Dendritic cell treated with granulocyte-macrophage colony-stimulating factor and Interleukin-4, amounts not matched to agents 40 ng/mL and 50 ng/mL, for 4 days (primary cell): ENCODE measurements around the gene KCNQ4.

Source experiments
- H3K27ac Mint-ChIP-seq: one replicate; pipeline ENCODE4 v1.8.0; 2022; ENCODE audit warnings: mild to moderate bottlenecking, mixed read lengths
- H3K27me3 Mint-ChIP-seq: one replicate; pipeline ENCODE4 v1.8.0; 2022; ENCODE audit warnings: mild to moderate bottlenecking, mixed read lengths
- H3K36me3 Mint-ChIP-seq: one replicate; pipeline ENCODE4 v1.8.0; 2022; ENCODE audit warnings: low read depth, mixed read lengths
- H3K4me1 Mint-ChIP-seq: one replicate; pipeline ENCODE4 v1.8.0; 2022; ENCODE audit warnings: low read depth, mixed read lengths
- H3K4me3 Mint-ChIP-seq: one replicate; pipeline ENCODE4 v1.8.0; 2022; ENCODE audit warnings: mild to moderate bottlenecking, moderate library complexity, mixed read lengths
- H3K9me3 Mint-ChIP-seq: one replicate; pipeline ENCODE4 v1.8.0; 2022; ENCODE audit warnings: mixed read lengths
- intact Hi-C: fragments of 100-400 bp; cut with micrococcal nuclease; formaldehyde crosslinking; loops from one replicate; pipeline ENCODE4 v1.15.0; 2022

Gene KCNQ4

DNA sequence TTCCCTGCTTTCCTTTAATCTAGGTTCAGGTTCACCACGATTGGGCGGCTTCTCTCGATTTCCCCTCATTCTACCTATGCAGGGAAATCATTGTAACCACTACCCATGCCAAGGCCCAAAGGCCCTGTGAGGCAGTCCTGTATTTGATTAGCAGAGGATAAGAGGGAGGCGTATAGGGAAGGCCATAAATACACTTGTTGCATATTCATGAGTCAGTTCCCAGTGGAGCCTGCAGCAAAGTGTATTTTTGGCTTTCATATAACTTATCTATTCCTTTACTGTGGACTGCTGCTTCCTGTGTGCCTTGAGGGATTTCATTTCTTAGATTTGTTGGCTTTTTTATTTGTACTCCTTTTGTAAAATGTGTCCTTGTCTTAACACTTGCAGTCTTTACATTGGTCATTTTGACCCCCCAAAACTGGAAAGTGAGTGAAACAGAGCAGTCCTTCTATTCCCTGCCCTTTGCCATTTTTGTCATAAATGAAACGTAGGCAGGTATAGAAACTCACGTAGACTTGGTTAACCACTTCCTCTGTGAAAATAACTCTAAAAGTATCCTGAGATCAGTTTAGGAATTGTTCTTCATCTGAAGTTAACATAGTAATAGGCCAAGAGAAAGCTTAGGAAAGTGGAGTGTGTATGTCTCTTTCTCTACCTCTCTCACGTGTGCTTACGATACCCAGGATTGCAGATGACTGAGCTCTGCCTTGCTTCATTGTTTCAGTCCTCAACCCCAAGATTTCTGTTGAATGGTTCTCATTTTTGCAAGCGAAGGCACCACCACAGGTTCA, 19.6 kb upstream of the KCNQ4 start:
- H3K4me3 Mint-ChIP-seq = no peak overlapping the region
- no peaks in the 10 kb centered on the region for H3K9me3 Mint-ChIP-seq
- peaks cover 98% of the 10 kb centered on the region for H3K36me3 Mint-ChIP-seq
- intact Hi-C loops = no loop called here
- peaks cover 8% of the 10 kb centered on the region for H3K4me1 Mint-ChIP-seq
- H3K27ac Mint-ChIP-seq = no peak overlapping the region
- H3K27me3 Mint-ChIP-seq = no peaks in the 10 kb centered on the region

DNA sequence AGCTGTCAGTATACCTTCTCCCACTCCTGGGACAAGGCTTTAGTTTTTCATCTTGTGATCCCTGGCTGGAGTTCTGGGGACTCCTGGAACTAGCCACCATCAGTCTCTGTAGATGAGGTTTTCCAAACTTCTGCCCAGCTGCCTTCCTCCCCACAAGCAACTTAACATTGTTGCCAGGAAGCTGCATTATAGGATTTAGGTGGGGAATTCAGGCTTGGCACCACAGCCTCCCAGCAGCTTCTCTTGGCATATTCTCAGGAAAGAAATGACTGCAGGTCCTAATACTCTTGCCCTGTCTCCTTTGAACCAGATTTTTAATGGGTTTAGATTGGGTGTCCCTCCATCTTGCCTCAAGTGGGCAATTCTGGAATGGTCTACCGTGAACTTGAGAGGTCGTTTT, 18.6 kb upstream of the KCNQ4 start:
- intact Hi-C loops = no loop called here
- peaks cover 98% of the 10 kb centered on the region for H3K36me3 Mint-ChIP-seq
- peaks cover 8% of the 10 kb centered on the region for H3K4me1 Mint-ChIP-seq

DNA sequence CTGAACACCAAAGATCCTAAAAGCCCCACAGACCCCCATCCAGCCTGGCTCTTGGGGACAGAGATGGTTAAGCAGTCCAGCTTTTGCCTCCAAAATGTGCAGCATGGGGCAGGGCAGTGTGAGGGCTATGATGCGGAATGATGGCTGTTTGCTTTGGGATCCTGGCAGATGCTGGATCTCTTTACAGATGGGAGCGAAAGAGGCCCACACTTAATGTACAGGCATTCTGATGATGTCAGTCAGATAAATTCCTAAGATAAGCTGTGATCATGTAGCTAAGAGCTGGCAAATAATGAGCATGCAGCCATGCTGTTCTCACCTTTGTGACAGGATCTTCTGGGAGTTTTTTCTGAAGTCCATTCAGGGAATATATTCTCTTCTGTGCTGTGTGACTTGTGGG, 17.6 kb upstream of the KCNQ4 start:
- Mint-ChIP-seq H3K27me3 (no peaks in the 10 kb centered on the region), H3K36me3 (peaks cover 98% of the 10 kb centered on the region), H3K4me3 (no peak overlapping the region), H3K4me1 (peaks cover 8% of the 10 kb centered on the region), H3K9me3 (no peaks in the 10 kb centered on the region), H3K27ac (no peak overlapping the region)
- intact Hi-C loops = no loop called here

More for the DNA sequence above, 18.6 kb upstream of the KCNQ4 start:
- Mint-ChIP-seq H3K27me3 (no peaks in the 10 kb centered on the region), H3K4me3 (no peak overlapping the region), H3K27ac (no peak overlapping the region), H3K9me3 (no peaks in the 10 kb centered on the region)

DNA sequence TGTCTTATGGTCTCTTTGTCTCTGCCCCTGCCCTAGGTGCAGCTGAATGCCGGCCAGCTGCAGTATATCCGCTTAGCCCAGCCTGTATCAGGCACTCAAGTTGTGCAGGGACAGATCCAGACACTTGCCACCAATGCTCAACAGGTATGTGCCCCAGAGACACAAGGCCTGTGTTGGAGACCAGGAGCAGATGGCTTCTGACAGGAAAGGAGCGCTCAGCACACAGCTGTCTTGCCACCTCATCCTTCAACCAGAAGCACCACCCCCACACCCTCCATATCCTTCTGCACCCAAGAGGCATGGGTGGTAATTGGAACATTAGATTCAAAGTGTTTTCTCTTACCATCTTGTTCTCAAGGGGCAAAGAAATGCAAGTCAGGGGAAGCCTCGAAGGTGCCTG, 17.0 kb upstream of the KCNQ4 start:
- intact Hi-C loops = no loop called here
- H3K27ac Mint-ChIP-seq = no peak overlapping the region

DNA sequence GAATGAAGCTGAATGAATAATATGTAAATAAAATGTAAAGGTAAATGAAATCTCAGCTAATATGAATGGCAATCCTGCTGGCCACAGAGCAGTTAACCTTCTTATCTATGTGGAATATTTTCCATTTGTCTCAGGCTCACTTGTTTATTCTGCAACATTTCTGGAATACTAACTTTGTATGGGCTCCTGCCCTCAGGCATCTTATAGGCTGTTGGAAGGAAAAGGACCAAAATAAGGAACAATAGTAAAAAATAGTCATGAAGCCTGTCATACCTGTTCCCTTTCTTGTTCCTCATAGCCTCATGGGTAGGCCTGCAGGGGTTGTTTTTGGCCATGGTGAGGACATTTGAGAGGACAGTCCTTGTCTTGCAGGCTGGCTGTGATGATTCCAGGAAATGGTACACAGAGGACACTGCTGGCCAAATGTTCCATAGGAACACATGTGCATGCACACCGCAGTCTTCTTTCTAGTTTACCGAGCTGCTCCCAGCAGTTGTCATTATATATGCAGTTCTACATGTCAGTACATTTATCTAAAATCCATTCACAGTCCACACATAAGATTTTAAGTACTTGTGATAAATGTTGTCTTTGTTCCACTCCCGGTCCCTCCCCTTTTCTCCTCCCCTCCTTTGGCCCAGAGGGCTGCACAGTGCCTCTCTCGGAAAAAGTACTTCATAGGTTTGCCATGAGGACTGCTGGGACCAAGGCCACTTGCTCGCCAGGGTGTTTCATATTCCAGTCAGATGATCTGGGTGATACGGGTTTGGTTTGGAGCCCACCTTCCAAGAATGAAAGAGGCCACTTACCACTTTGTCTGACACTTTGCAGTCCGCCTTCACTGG, 15.2 kb upstream of the KCNQ4 start:
- H3K27ac Mint-ChIP-seq = peak overlapping the region; percentile 15
- no peaks in the 10 kb centered on the region for H3K9me3 Mint-ChIP-seq
- no peaks in the 10 kb centered on the region for H3K27me3 Mint-ChIP-seq
- H3K4me1 Mint-ChIP-seq = peaks cover 8% of the 10 kb centered on the region
- intact Hi-C loops = no loop called here
- H3K4me3 Mint-ChIP-seq = no peak overlapping the region
- peaks cover 89% of the 10 kb centered on the region for H3K36me3 Mint-ChIP-seq

More for the DNA sequence above, 17.0 kb upstream of the KCNQ4 start:
- H3K9me3 Mint-ChIP-seq = no peaks in the 10 kb centered on the region
- H3K36me3 Mint-ChIP-seq = peaks cover 98% of the 10 kb centered on the region
- H3K4me3 Mint-ChIP-seq = no peak overlapping the region
- H3K4me1 Mint-ChIP-seq = peaks cover 8% of the 10 kb centered on the region
- no peaks in the 10 kb centered on the region for H3K27me3 Mint-ChIP-seq

DNA sequence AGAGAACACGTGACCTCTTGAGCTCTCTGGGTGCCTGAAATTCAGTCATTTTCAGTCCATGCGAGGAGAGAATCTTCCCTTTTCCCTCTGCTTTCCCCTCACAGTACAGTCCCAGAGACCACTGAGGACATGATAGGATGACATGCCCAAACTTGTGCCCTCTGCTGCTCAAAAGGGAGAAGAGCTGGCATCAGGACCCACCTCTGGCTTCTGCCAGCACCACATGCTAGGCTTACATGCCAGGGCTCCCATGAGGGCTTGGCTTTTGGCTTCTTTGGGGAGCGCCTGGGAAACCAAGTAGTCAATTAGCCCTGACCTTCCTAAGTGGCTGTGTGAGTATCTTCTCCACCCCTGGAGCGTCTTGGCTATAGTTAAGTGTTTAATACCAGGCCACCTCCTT, 13.8 kb upstream of the KCNQ4 start:
- peaks cover 8% of the 10 kb centered on the region for H3K4me1 Mint-ChIP-seq
- H3K9me3 Mint-ChIP-seq = no peaks in the 10 kb centered on the region
- H3K36me3 Mint-ChIP-seq = peaks cover 86% of the 10 kb centered on the region
- H3K27me3 Mint-ChIP-seq = no peaks in the 10 kb centered on the region
- H3K27ac Mint-ChIP-seq = no peak overlapping the region
- no peak overlapping the region for H3K4me3 Mint-ChIP-seq
- intact Hi-C loops = loop anchor here (10.0 kb wide), 2 partner anchors 155 to 185 kb away; no protein-coding TSS in a partner anchor

DNA sequence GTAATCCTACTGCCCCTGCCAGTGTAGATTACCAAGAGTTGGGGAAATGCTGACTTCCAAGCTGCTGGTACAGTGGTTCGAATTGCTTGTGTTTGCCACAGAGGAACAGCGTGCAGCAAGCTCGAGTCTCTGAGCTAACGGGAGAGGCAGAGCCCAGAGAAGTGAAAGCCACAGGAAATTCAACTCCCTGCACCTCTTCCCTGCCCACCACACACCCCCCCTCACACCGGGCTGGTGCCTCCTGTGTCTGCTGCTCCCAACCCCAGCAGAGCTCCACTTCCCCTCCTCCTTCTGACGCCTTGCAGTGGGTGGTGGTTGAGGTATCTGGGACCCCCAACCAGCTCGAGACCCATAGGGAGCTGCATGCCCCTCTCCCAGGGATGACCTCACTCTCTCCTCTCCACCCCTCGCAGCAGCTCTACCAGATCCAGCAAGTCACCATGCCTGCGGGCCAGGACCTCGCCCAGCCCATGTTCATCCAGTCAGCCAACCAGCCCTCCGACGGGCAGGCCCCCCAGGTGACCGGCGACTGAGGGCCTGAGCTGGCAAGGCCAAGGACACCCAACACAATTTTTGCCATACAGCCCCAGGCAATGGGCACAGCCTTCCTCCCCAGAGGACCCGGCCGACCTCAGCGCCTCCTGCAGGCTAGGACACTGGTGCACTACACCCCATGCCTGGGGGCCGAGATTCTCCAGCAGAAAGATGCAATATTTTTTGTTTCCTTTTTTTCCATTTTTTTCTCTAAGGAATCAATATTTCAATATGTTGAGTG, 13.1 kb upstream of the KCNQ4 start:
- Mint-ChIP-seq H3K27me3 (no peaks in the 10 kb centered on the region), H3K36me3 (peaks cover 86% of the 10 kb centered on the region), H3K4me1 (peaks cover 8% of the 10 kb centered on the region), H3K27ac (peak overlapping the region; percentile 11), H3K9me3 (no peaks in the 10 kb centered on the region), H3K4me3 (no peak overlapping the region)
- intact Hi-C loops = loop anchor here (10.0 kb wide), 2 partner anchors 156 to 184 kb away; no protein-coding TSS in a partner anchor

DNA sequence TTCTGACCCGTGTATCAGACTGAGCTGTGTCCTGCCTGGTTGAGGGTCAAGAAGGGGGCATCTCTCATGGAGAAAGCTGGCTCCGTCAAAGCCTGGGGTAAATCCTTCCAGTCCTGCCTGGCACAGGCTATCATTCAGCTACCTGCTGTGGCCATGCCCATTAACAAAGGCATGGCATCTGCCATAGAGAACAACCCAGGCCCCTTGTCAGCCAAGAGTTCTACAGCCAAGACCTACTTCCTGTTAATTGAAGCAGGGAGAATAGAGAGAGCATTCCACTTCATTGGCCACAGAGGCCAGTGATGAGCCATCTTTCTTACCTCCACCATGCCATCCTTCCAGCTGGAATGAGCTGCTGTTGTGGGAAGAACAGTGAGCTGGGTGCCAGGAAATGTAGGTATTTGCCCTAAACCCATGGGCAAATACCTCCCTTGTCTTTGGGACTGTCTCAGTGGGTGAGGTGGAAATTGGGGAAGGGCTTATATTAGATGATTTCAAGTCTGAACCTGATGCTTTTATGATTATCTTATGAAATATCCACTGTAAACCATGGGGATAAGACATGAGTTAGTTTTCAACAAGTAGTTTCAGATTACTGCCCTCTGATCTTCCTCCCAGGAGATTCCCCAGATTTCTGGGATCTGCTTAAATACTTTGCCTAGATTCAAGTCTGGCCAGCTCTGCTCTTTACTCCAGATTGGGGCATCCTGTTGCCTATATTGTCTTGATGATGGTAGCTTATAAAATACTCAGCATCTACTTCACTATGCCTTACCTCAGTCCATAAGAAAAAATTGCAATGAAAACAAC, 11.2 kb upstream of the KCNQ4 start:
- Mint-ChIP-seq H3K36me3 (peaks cover 86% of the 10 kb centered on the region), H3K27me3 (no peaks in the 10 kb centered on the region), H3K27ac (no peak overlapping the region), H3K4me1 (peaks cover 9% of the 10 kb centered on the region), H3K4me3 (no peak overlapping the region), H3K9me3 (no peaks in the 10 kb centered on the region)
- intact Hi-C loops = loop anchor here (10.0 kb wide), 2 partner anchors 158 to 182 kb away; no protein-coding TSS in a partner anchor

DNA sequence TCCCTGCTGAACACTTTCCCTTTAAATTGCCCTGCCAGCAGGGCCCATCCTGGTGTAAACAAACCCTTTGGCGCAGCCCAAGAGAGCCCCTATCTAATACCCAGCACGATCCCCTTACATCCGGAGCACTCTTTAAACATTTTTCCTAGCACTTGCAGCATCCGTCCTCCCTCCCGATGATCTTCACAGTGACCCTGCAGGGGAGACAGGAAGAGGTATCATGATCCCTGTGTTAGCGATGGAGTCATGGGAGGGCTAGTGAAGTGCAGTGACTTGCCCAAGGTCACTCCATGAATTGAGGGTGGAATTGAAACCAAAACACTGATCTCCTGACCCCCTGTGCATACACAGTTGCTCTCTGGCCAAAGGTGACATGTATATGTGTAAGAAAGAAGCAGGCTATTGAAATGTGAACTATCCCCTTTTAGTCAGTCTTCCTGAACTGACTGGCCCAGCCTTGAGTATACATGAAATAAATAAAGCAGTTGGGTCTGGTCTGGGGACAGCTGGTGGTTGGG, 9.8 kb upstream of the KCNQ4 start:
- Mint-ChIP-seq H3K27me3 (no peaks in the 10 kb centered on the region), H3K27ac (no peak overlapping the region), H3K9me3 (no peaks in the 10 kb centered on the region), H3K4me3 (no peak overlapping the region), H3K36me3 (peaks cover 82% of the 10 kb centered on the region), H3K4me1 (peaks cover 13% of the 10 kb centered on the region)
- intact Hi-C loops = loop anchor here (1.0 to 10.0 kb wide), 3 partner anchors 76 to 181 kb away; no protein-coding TSS in a partner anchor

DNA sequence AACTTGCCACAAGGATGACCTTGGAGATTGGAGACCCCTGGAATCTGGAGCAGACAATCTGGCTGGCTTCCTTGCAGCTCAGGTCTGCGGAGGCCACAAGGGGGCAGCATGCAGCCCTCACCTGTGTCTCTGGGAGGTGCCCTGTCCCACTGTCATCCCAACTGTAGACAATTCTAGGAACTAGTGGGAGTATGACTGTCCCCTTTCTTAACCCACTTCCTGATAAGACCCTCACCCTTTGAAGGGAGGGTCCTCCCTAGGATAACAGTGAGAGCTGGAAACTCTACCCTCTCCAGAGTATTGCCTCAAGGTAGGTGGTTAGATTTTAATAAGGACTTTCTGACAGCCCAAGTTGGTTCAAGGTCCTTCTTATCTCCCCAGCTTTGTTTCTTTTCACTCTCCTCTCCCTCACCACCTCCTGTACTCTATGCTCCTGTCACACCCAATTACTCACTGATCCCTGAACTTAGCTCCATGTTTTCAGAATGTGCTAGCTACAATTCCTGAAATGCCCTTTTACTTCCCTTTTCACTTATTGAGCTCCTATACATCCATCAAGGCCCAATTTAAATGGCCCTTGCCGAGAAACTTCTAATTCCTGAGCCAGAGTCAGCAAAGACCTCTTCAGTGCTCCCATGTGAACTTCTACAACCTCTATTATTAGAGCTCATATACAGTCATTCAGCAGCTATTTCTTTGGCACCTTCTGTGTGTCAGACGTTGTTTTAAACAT, 9.2 kb upstream of the KCNQ4 start:
- intact Hi-C loops = loop anchor here (1.0 to 10.0 kb wide), 3 partner anchors 76 to 180 kb away; no protein-coding TSS in a partner anchor
- Mint-ChIP-seq H3K9me3 (no peaks in the 10 kb centered on the region), H3K27me3 (no peaks in the 10 kb centered on the region), H3K36me3 (peaks cover 78% of the 10 kb centered on the region), H3K4me3 (no peak overlapping the region), H3K4me1 (peaks cover 15% of the 10 kb centered on the region), H3K27ac (no peak overlapping the region)

DNA sequence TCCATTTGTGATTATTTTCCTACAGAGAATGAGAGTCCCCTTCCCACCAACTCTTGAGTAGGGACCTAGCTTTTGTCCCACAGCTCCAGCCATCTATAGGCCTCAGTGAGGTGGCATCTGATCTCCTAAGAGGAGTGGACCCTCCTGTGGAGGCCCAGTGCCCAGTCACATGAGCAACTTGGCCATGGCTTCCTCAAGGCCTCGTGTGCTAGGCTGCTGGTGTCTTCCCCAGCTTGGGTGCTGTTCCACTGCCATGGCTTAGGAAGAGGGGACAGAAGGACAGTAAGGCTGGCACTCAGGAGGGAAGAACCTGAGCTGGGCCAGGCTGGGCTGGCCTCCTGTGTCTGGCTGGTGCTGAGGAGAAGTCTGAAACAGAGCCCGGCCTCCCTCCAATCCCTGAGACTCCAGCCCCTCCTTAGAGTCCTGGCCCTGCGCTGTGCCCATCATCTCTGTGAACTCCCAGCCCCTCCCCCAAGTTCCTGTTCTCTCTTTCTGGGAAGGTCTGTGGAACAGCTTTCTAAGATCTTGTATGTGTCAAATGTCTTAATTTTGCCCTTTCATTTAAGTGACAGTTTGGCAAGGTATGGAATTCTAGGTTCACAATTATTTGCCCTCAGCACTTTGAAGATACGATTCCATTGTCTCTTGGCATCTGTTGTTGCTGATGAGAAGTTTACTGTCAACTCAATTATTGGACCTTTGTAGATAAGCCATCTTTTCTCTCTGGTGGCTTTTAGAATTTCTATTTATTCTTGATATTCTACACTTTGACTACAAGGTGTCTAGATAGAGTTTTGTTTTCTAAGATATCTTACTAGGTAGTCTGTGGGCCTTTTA, 7.1 kb upstream of the KCNQ4 start:
- Mint-ChIP-seq H3K36me3 (peaks cover 58% of the 10 kb centered on the region), H3K9me3 (no peaks in the 10 kb centered on the region), H3K4me1 (peaks cover 23% of the 10 kb centered on the region), H3K4me3 (no peak overlapping the region), H3K27ac (no peak overlapping the region), H3K27me3 (peaks cover 7% of the 10 kb centered on the region)
- intact Hi-C loops = loop anchor here (10.0 kb wide), 2 partner anchors 162 to 178 kb away; no protein-coding TSS in a partner anchor
